Gastroesophageal sphincter (tissue), 4 donors: ENCODE results near the gene CABLES2. TPM values are rescaled to one million over a fixed set of nuclear protein-coding genes. Genes with fewer than 3 reads are reported as not detected.
A peak's percentile ranks its signal among the peaks of the same experiment; 100 is the strongest.

Source experiments
- ATAC-seq: fragments of 150-250 bp; one replicate; pipeline ENCODE4 v1.9.1; 2016; ENCODE audit warnings: mild to moderate bottlenecking, moderate library complexity
- H3K27ac ChIP-seq, 4 donors: fragments of 200-600 bp; sonication (generic) in 3 of 4; 1 replicate in 3 of 4; 2 replicates in 1 of 4; pipeline ENCODE4 v1.5.1; 2016 to 2019
- H3K27me3 ChIP-seq: fragments of 200-600 bp; sonication (generic); one replicate; pipeline ENCODE4 v1.5.1; 2019
- H3K36me3 ChIP-seq, 2 donors: fragments of 200-600 bp; sonication (generic); one replicate each; pipeline ENCODE4 v1.5.1; 2019; ENCODE audit warnings: control low read depth in 1 of 2
- H3K4me1 ChIP-seq, 3 donors: fragments of 200-600 bp; sonication (generic); 1 replicate in 2 of 3; 2 replicates in 1 of 3; pipeline ENCODE4 v1.5.1; 2016 to 2019; ENCODE audit warnings: control low read depth in 2 of 3
- H3K4me3 ChIP-seq, 2 donors: fragments of 200-600 bp; sonication (generic); one replicate each; pipeline ENCODE4 v1.5.1; 2019; ENCODE audit warnings: mild to moderate bottlenecking in 1 of 2, moderate library complexity in 1 of 2
- H3K9me3 ChIP-seq, 3 donors: fragments of 200-600 bp; sonication (generic); one replicate each; pipeline ENCODE4 v1.5.1; 2017 to 2019; ENCODE audit warnings: control low read depth in 2 of 3
- CTCF ChIP-seq, 4 experiments: fragments of 200-600 bp in 2 of 4; fragments of 450-650 bp in 2 of 4; sonication (generic) in 1 of 4; IDR thresholded peaks; one replicate each; pipeline ENCODE4 v1.5.1; 2017 to 2019; ENCODE audit warnings: antibody characterized with exemption in 4 of 4, mild to moderate bottlenecking in 2 of 4, moderate library complexity in 2 of 4
- EP300 ChIP-seq: sonication (generic); formaldehyde crosslinking; IDR thresholded peaks from one replicate; pipeline ENCODE4 v1.6.1; 2017; ENCODE audit warnings: antibody characterized with exemption, mild to moderate bottlenecking
- POLR2A ChIP-seq, 2 donors: fragments of 450-650 bp; IDR thresholded peaks; one replicate each; pipeline ENCODE4 v1.6.1; 2017; ENCODE audit warnings: antibody characterized with exemption in 2 of 2, mild to moderate bottlenecking in 2 of 2, moderate library complexity in 1 of 2
- POLR2AphosphoS5 ChIP-seq: sonication (generic); formaldehyde crosslinking; IDR thresholded peaks from one replicate; pipeline ENCODE4 v1.6.1; 2017; ENCODE audit warnings: antibody characterized with exemption
- WGBS, 2 donors: methylation state at CpG; one replicate each; pipeline ENCODE4 v1.1.5; 2018; ENCODE audit warnings: low coverage in 1 of 2; 5-methylcytosine and 5-hydroxymethylcytosine counted together
- total RNA-seq, 4 donors: library from RNA; depleted of rRNA; stranded (reverse); fragments of >200 nt; gene quantifications; one replicate each; pipeline ENCODE4 v1.1.0, GENCODE V29; 2016

The CABLES2 gene
- total RNA-seq, 4 donors from 2014 or later = 2.7 to 9.8 (median 3.8) TPM

DNA sequence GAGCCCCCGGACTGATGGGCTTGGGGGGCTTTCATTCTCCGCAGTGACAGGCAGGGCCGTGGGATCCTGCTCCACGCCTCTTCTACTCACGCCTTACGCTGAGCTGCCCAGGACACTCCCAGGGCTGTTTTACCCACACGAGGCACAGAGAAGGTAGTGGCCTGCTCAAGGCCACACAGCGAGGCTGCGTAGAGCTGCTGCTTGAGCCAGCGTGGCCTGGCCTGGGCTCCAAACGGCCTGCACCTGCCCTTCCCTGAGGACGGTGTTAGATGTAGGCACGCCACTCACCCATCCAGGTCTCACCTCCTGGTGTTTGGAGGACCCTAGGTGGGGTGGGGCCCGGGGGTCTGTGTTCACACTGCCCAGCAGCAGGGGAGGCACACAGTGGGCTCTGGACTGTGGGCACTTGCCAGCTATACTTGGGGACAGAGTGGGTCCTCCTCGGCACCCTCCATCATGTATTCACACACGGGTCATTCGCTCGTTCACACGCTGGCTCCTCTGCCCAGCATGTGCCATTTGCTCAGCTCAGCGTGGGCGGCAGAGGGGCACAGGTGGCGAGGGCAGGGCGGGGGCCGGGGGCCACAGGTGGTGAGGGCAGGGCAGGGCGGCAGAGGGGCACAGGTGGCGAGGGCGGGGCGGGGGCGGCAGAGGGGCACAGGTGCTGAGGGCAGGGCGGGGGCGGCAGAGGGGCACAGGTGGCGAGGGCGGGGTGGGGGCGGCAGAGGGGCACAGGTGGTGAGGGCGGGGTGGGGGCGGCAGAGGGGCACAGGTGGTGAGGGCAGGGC, 38.7 kb upstream of the CABLES2 start:
- Histone ChIP-seq H3K4me3 (no peak overlapping the region), H3K9me3 (no peaks in the 10 kb centered on the region), H3K4me1 (no peaks in the 10 kb centered on the region), H3K27ac (no peak overlapping the region), H3K36me3 (no peaks in the 10 kb centered on the region), H3K27me3 (peaks cover 60% of the 10 kb centered on the region)
- WGBS, 2 donors = 79 to 80% methylated on average over 1 to 4 of the region's 36 CpGs
- ATAC-seq = no peak
- TF ChIP-seq EP300 (no peak), POLR2A (IDR thresholded peaks at IDR 0.05) (no peak), POLR2AphosphoS5 (no peak), CTCF (IDR thresholded peaks at IDR 0.05) (no peak)

DNA sequence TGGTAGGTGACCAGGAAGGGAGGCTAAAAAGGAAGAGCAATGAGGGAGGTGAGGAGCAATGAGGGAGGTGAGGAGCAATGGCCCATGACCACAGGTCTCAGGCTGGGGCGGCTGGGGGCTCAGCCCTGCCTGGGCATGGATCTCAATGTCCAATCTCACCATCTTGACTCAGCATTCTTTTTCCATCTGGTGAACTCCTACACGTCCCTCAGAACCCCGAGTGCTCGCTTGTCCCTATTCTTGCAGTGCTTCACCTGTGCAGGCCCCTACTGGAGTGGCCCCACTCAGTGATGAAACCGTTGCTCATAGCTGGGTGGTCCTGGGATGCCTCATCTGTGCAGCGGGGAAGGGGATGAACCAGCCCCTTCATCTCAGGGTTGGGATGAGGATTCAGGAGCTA, 37.2 kb upstream of the CABLES2 start:
- H3K27ac ChIP-seq = no peak overlapping the region
- no peak for TF ChIP-seq EP300
- TF ChIP-seq POLR2A (IDR thresholded peaks at IDR 0.05) = no peak
- no peak for TF ChIP-seq POLR2AphosphoS5
- H3K9me3 ChIP-seq = no peaks in the 10 kb centered on the region
- no peaks in the 10 kb centered on the region for H3K36me3 ChIP-seq
- peaks cover 47% of the 10 kb centered on the region for H3K27me3 ChIP-seq
- WGBS, 2 donors = 95 to 100% methylated on average over 1 to 4 of the region's 6 CpGs
- H3K4me1 ChIP-seq = no peaks in the 10 kb centered on the region
- no peak for ATAC-seq
- no peak overlapping the region for H3K4me3 ChIP-seq

DNA sequence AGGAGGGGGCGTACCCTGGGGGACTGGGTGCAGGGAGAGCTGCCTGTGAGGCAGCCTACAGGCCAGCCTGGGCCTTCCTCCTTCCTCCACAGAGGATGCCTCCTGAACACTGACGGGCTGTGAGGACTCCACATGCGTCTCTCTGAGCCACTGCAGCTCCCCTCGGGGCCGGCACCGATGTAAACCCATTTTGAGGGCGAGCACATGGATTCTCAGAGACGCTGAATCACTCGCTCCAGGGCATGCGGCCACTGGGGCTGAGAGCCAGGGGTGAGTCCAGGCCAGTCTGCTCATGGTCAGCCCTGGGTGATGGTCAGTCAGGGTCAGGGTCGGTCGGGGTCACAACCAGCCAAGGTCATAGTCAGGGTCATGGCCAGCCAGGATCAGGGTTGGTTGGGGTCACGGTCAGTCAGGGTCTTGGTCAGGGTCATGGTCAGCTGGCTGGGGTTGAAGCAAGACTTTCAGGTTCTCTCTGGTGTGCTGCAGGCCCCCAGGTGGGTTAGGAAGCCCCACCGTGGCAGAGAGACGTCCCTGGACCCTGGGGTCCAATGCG, 35.0 kb upstream of the CABLES2 start:
- no peak for ATAC-seq
- H3K27ac ChIP-seq = no peak overlapping the region
- no peaks in the 10 kb centered on the region for H3K9me3 ChIP-seq
- H3K4me3 ChIP-seq = no peak overlapping the region
- TF ChIP-seq POLR2AphosphoS5 (no peak), POLR2A (IDR thresholded peaks at IDR 0.05) (no peak), CTCF (IDR thresholded peaks at IDR 0.05) (no peak), EP300 (no peak)
- H3K4me1 ChIP-seq = peaks cover 0 to 18% (median 8%) of the 10 kb centered on the region in 3 donors
- no peaks in the 10 kb centered on the region for H3K36me3 ChIP-seq
- WGBS, 2 donors = 61% methylated on average over 3 of the region's 16 CpGs; no CpG with 5 or more reads in 1 of the 2 donors
- H3K27me3 ChIP-seq = peaks cover 25% of the 10 kb centered on the region

- no peak for ATAC-seq
- Histone ChIP-seq H3K9me3 (no peaks in the 10 kb centered on the region), H3K27me3 (peaks cover 15% of the 10 kb centered on the region), H3K4me1 (peaks cover 0 to 25% (median 8%) of the 10 kb centered on the region in 3 donors), H3K27ac (no peak overlapping the region), H3K4me3 (no peak overlapping the region), H3K36me3 (no peaks in the 10 kb centered on the region)
- 61% methylated on average over 3 of the region's 5 CpGs; no CpG with 5 or more reads in 1 of the 2 donors for WGBS, 2 donors
- TF ChIP-seq EP300 (no peak), POLR2AphosphoS5 (no peak), POLR2A (IDR thresholded peaks at IDR 0.05) (no peak), CTCF (IDR thresholded peaks at IDR 0.05) (no peak)
Measured at GRCh38 chr20:62439218-62439617, 32.1 kb upstream of the CABLES2 start.

DNA sequence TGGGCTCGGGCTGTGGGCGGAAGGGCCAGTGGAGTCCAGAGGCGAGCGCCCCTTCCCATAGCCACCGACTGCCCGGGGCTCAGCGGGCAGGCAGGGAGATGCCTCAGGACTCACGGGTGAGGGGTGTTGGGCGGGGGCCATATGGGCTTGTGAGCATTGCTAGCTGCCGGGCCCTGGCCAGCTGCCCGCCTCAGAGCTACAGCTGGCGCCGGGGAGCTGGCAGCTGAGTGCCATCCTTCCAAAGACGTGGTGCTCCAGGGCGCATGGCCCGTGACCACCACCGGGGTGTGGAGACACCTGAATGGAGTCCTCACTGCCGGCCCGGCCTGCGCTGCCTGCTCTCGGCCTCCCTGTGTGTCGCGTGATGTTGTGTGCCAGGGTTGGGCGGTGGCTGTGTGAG, 30.8 kb upstream of the CABLES2 start:
- peak overlapping the region in 3 of 4 donors; percentile 56 to 72 (median 68) for H3K27ac ChIP-seq
- 40 to 50% methylated on average over 2 to 4 of the region's 24 CpGs for WGBS, 2 donors
- H3K9me3 ChIP-seq = no peaks in the 10 kb centered on the region
- ATAC-seq = peak; percentile 47
- peaks cover 15% of the 10 kb centered on the region for H3K27me3 ChIP-seq
- no peak overlapping the region for H3K4me3 ChIP-seq
- peaks cover 0 to 38% (median 12%) of the 10 kb centered on the region in 3 donors for H3K4me1 ChIP-seq
- TF ChIP-seq POLR2AphosphoS5 (no peak), EP300 (no peak), CTCF (IDR thresholded peaks at IDR 0.05) (no peak), POLR2A (IDR thresholded peaks at IDR 0.05) (no peak)
- no peaks in the 10 kb centered on the region for H3K36me3 ChIP-seq
